GM20431 (cell line): ENCODE data around the gene STUM.
"Not testable (repeated sequence)": the region's sequence is repeated elsewhere in the genome, so short reads cannot be mapped to it uniquely, and the experiment has no call there.

Experiments
- in situ Hi-C: fragments of 300-500 bp; cut with MseI, MboI; formaldehyde crosslinking; loops from one replicate; pipeline ENCODE4 v1.15.0; 2020; ENCODE audit warnings: low sequenced_read_pairs; ENCODE audit not compliant: unreplicated experiment

STUM gene

DNA sequence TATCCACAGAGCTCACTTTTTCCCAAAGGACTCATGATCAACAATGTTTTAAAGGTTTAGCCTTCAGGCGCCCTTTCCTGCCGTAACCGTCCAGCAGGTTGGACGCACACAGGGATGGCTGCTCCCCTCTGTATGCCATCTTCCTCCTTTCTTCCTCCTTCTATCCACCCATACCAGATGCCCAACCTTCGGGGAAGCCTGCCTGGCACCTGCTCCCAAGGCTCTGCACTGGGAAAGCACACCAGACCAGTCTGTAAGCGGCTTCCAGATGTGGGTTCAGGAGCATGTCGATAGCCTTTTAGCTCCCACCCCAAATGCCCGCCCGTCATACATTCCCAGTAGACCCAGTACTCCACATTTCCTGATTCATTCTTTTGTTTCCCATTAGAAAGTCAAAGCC lies 52.9 kb downstream of the STUM start:
- in situ Hi-C loops: no loop called here

DNA sequence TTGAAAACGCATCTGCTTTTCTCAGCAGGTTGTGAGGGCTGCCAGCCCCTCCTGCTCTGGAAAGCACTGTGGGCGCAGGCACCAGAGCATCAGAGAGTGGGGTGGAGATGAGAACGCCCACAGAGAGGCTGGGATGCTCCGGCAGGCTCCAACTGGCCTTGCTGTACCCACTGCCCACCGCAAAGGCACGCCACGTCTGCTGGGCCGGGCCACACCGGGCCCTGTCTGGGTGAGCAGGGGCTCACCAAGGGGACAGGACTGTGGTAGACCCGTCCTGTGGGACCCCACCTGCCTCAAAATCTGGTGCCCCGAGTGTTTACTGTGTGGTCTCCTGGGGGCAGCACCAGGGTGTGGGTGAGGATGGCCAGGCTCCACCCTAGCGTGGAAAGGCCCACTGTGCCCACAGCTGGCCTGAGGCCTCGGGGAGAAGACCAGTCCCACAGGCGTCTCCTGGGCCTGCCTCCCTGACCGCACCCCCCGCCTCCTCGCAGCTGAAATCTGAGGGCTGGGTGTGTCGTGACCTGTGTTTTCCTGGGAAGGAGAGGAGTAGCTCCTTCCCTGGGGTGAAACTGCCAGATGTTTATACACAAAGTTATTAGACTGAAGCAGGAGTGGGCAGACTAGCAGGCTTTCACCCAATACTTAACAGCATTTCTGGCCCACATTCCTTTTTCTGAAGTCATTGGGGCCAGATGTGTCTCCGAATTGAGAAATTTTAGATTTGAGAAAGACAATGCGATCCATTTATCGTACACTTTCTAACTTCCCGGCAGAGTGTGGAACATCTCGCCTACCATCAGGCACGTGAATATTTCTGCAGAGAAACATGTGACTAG lies 53.8 kb downstream of the STUM start:
- in situ Hi-C loops: no loop called here

DNA sequence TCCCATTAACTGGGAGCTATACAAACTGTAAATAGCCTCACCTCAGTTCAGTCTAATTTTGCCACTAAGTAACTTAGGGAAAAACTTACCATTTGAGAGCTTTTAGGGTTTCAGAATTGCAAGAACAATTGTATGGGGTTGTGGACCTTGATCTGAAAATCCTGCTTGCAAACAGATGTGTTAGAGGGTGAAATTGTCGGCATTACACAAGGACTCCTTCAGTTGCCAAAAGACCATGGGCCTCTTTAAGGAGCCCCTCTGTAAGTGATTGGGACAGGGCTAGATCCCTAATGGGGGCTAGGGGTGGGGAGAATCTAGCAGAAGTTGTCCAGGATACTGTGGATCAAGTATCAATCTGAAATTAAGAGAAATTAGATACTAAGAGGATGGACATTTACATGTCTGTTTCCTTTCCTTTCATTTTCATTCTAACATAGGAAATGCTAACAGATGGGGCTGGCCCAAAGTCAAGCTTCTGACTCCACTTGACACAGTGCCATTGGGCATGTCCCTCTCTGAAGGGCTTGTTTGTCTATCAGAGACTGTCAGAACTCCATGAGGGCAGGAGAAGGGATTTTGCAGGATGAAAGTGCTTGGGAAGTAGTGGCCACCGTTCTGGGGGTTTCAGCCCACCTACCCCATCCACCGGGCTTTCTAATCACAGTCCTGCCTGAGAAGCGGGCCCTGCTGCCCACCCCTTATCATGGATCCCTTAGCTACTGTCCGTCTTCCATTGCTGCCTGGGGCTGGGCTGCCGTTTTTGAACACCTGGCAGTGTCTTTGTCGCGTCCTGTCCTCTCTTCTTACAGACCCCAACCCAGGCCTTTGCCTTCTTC lies 54.7 kb downstream of the STUM start:
- in situ Hi-C loops: no loop called here

DNA sequence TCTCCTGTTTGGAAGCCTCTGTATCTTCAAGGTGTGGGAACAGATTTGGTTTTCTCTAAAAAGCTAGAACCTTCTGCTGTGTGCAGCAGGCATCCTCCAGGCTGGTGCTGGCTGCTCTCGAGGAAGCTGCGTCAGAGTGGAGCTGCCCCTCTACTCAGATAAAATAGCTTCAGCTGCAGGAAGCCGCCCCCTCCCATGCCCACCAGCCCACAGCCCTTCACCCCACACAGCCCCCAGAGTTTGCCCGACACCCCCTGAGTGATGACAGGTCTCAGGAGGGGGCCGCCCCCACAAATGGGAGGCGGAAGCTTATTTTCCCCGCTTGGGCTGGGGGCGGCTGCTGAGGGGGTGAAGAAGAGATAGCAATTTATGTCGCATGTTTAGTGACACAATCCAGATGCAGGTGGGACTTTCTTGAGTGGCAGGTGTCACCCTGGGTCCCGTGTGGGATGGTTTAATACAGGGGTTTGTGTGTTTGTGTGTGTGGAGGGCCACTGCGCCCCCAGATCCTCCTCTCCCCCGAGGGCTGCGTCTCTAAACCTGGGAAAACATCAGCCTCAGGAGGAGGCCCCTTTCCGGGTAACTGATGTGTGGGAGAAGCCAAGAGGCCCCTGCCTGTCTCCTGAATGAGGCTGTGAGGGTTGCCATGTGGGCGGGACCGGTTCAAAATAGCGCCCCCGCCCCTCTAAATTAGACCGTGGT lies 55.4 kb downstream of the STUM start:
- in situ Hi-C loops: no loop called here

DNA sequence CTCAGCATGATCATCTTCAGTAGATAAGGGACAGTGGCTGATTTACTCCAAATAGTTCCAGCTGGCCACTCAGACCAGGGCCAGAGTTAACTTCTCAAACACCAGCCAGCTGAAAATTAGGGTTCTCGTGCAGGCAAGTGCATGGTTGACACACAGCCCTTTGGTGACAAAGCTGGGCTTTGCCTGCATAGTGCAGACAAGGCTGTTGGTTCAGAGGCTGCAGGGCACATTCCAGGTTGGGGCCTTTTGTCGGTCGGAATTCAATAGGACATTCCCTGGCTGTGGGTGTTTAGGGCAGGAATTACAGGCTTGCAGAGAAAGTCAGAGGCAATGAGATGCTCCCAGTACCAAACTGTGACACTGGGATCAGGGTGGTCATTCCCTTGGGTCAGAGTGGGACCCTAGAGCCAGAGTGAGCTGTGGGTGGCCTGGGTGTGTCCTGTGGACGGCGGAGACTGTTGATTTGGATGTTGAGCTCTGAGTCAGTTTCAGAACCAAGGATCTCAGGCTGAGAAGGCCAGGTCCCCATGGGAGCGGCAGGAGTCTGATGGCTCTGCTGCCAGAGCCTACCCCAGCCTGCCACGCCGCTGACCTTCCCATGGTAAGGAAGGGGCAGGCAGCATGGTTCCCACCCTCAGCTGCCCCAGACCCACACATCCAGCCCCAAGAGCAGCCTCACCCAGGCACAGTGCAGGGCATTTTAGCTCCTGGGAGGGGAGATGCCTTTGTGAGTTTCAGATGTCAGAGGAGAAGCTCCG lies 56.2 kb downstream of the STUM start:
- in situ Hi-C loops: no loop called here

DNA sequence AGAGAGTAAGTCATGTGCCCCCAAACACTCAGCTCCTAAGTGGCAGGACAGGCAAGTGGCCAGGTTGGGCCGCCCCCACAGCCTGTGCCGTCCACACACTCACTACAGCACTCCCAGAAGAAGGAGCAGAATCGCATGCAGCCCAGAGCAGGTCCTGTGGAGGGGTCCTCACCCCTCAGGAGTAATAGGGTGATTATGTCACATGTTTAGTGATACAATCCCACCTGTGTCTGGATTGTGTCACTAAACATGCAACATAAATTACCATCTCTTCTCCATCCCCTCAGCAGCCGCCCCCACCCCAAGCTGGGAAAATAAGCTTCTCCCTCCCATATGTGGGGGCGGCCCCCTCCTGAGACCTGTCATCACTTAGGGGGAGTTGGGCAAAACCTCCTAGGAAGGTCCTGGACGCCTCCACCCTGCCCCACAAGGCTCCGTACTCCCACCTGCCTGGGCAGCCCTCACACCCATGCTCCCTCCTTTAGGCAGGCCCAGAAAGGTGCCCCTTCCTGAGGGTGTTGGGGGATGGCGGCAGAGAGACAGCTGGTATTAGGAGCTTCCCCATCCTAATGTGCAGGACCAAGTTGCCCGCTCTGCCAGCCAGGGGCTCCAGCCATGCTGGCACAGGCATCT lies 56.9 kb downstream of the STUM start:
- in situ Hi-C loops: no loop called here

DNA sequence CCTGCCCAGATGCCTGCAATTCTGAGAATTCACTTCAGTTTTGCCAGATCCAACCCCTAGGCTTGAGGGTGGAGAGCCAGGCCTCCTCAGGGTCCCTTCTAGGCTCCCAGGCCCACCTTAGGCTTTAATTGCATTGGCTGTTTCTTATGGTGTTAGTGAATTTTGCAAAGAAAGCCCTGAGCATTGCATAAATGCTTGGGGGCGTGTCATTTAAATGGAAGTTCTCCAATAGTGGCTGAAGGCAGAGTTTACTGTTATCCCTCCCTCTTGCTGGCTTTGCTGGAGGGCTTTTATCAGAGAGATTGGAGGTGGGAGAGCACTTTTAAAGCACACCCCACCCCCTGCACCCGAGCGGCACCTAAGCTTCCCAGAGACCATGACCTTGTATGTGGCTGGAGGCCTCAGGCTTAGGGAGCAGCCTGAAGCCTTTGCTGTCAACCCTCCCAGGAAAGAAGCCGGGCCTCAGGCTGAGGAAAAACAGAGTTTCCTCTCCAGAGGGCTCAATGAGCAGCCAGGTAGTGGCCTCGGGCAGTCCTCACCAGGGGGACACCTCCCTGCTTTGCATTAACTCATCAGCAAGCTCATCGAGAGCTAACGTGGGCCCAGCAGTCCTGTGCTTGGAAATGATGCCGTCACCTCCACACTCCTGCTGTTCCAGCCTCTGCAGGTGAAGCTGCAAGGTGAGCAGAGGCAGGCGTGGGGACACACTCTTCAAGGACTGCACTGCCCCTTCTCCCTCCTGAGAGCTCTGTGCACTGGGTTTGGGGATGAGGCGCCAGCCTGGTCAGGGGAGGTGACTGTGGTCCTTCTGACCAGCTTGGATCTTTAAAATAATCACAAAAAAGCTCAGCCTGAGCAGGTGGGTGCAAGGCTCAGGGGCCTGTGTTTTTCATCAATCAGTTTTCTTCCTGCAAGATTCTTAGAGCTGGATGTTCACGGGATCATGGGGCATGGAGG lies 58.0 kb downstream of the STUM start:
- in situ Hi-C loops: no loop called here

DNA sequence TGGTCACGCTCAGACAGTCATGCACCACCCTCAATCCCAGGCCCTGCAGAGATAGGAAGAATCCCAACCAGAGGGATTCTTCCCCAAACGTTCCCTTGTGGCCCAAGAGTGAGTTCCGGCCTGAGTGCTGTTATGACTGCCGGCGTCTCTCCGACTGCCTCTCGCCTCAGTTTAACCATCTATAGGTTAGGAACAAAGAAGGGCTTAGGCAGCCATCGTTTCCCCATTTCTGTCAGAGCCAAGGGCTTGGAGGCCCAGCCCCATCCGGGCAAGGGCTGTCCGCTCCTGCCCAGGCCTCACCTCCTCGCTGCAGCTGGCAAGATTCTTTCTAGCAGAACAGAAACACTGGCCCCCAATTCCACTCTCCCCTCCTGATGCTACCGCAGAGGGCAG lies 58.7 kb downstream of the STUM start:
- in situ Hi-C loops: no loop called here

DNA sequence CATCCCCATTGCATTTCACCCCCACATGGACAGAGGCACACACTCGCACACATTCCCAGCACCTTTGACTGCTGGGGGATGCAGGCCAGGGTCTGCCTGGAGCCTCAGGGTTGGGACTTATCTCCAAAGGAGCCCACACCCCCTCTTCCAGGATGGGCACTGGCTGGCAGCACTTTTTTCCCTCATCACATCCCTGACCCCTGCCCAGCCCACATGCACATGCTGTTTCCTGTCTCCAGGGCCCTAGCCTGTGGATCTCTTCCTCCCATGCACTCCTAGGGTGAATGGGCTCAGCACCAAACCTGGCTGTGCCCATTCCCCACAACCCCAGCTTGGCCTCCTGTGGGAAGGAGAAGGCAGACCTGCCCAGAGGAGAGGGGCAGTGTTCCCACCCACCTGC lies 59.3 kb downstream of the STUM start:
- in situ Hi-C loops: no loop called here

DNA sequence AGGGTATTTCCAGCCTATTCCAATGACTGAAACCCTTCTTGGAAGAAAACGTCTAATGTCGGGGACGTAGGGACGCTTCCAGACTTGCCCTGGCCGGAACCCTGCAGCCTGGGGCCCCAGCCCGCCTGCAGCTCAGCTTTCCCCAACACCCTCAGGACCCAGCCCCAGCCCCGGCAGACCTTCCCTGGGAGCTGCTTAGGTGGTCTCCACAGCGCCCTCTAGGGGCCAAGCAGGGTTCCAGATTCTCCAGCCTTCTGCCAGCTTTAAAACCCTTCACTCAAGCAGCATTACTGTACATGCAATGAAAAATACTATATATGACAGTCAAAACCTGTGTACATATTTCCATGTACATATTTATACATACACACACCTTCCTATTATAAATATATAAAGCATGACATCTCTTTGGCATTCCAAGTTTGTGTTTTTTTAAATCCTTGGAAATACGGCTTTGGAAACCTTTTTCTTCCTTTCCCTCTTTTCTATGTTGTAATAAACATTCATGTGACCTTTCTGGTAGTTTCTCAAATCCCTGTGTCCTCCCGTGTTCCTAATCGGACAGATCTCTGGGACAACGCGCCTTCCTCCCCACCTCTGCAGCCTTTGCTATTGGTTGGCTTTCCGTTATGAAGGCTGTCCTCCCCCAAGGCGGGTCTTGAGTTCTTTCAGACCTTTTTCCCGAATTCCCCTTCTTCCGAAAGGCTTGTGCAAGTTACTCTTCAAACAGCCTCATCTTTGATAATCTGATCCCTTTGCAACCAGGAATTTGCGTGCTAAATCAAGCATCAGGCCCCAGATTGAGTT lies 60.3 kb downstream of the STUM start:
- in situ Hi-C loops: no loop called here

DNA sequence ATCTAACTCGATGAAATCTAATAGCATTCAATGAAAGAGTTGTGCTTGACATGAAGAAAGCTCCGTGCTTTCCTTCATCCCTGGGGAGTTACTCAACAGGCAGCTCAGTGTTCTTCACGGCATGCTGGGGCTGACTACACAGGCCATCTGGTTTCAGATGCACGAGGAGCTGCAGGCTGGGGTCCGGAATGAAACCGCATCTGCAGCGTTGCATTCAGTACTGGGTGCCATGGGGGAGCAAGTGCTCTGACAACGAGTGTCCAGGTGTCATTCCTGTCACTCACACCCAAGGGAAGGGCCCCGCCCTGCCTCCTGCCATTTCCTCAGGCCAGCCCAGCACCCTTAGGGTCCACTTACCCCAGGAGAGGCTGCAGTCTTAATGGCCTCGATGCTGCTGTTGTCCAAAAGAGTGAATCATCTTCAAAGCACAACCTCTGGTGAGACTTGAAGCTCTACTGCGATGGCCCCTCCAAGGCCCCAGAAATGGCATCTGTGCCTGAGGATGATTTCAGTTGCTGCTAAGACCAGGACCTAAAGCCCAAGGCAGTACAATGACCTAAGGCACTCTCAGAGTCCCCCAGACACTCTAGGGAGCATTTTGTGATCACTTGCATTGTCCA lies 61.4 kb downstream of the STUM start:
- in situ Hi-C loops: no loop called here

DNA sequence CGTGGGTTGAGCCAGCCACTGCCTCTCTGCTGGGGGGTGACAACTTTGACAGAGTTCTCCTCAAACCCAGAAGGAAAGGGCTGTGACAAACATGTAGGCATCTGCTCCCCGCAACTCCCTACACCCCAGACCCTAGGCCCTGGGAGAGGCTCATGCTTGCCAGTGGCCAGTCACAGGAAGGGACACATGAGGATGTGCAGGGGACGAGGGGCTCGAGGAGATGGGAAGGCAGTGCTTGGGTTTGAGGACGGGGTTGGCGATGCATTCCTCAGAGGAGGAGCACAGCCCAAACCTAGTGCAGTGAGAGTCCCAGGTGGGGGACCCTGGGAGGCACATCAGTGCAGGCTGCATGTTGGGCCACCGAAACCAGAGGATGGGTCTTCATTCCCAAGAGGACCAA lies 62.1 kb downstream of the STUM start:
- in situ Hi-C loops: no loop called here

DNA sequence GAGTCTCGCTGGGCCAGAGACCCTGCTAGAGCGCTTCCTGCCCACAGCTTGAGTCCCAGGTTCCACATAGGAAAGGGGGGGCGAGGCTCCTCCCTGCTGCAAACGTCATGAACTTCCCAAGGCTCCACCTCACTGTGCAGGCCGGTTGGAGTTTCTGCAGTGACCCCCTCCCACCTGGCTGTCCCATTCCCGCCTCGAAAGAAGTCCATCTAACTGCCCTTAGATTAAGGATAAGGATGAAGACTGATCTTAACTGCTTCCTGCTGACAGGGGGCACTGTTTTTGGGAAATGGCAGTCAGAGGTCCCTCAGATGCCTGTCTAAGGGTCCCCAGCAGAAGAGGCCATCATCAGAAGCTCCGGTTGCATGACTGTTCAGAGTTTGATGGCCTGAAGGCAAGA lies 62.7 kb downstream of the STUM start:
- in situ Hi-C loops: no loop called here

DNA sequence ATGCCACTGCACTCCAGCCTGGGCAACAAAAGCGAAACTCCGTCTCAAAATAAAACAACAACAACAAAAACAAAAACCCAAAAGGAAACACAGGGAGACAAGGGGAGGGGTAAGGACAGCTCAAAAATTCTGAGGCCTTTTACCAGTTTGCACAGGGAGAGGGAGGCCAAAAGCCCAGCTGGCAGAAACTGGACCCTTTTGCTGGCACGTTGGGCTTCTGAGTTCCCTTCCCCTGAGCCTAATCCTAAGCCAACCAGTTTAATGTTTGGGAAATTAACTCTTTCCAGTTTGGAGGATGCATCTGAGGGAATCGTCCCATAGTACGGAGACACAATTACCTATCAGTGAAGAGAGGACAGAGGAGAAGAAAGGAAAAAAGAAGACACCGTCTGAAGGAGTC lies 63.4 kb downstream of the STUM start:
- in situ Hi-C loops: not testable (repeated sequence)

DNA sequence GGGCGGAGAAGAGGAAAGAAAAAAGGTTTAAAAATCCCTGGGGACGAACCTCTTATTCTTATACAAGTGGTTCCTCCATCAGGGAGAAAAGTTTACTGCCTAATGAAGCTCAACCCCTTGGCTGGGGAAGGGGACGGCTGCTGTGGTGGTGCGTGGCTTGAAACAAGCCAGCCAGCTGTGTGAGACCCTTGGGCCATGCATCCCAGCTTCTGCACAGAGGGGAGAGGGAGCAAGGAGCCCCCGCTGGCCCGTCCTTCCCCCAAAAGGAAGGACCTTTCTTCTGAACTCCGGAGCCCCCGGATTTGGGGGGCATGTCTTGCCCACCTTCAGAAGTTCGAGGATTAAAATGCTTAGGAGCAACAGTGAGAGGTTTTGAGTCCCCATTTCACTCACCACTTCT lies 67.3 kb downstream of the STUM start:
- in situ Hi-C loops: no loop called here

DNA sequence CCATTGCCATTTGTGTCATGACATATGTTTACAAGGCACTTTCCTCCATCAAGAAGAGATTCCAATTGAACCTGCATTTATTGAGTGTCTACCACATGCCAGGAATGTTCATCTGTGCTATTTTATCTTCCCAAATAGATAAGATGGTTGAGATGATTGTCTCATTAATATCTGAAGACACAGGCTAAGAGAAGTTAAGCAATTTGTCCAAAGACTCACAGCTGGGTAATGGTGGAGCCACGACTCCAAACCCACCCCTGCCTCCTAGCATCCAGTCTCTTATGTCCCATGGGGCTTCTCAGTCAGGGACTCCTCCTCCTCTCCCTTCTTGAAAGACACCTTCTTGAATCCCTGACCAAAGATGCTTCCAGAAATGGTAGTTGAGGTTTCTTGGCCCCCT lies 68.1 kb downstream of the STUM start:
- in situ Hi-C loops: no loop called here

DNA sequence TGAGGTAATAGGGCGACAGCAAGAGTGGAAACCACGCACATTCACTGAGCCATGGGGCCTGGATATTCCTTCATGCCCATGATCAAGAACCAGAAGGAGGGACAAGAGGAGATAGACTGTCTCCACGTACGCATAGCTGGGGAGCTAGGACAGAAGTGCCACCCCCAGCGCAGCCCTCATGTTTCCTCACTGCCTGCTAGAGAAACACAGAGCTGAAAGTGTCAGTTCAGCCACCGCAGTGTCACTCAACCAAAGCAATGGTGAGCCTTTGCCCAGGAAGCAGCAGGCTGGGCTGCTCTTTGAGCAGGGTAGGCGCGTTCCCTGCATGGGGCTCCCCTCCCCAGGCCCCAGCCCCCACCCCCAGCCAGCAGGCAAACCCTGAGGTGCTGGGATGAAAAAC lies 68.5 kb downstream of the STUM start:
- in situ Hi-C loops: no loop called here
